GM12878 (cell line): ENCODE data around the gene DNPEP. TPM values are rescaled to one million over a fixed set of nuclear protein-coding genes. Genes with fewer than 3 reads are reported as not detected.

Source experiments
- ATAC-seq: fragments of 200-7000 bp; cut with Tn5 transposase; 3 replicates; pipeline ENCODE4 v1.9.1; 2020; ENCODE audit warnings: mild to moderate bottlenecking, moderate library complexity
- BruUV-seq: library from RNA; stranded (reverse); fragments of 400-500 nt; replicated peaks from 2 replicates; lab custom pipeline; 2021; lab: Mats Ljungman, UMichigan
- CTCF ChIA-PET: fragments of 300-600 bp; sonication (Branson Sonifier 250); formaldehyde crosslinking; extraction: SDS; loops from one replicate; lab custom pipeline; 2021; ENCODE audit warnings: inconsistent platforms; lab: Yijun Ruan, JAX
- POLR2A ChIA-PET: fragments of 350-600 bp; formaldehyde crosslinking; extraction: SDS; loops from one replicate; lab custom pipeline; 2021; ENCODE audit warnings: inconsistent platforms; lab: Charles Lee
- RAD21 ChIA-PET: fragments of 300-600 bp; sonication (Branson Sonifier 250); formaldehyde crosslinking; loops from one replicate; lab custom pipeline; 2023; ENCODE audit warnings: antibody characterized with exemption; ENCODE audit not compliant: unreplicated experiment; lab: Charles Lee
- SMC1A ChIA-PET: fragments of 300-600 bp; sonication (Branson Sonifier 250); formaldehyde crosslinking; loops from one replicate; lab custom pipeline; 2023; ENCODE audit not compliant: unreplicated experiment, uncharacterized antibody; lab: Charles Lee
- DNase-seq: peaks from one replicate; pipeline ENCODE4 v3.0.0-alpha.2; 2011; ENCODE audit warnings: low read depth, low spot score
- FAIRE-seq: peaks from 3 replicates; lab custom pipeline; 2011; peaks lifted over from hg19 to GRCh38; lab: Jason Lieb, UNC
- H2AFZ ChIP-seq: 2 replicates; pipeline ENCODE4 v1.6.0; 2011; ENCODE audit warnings: low read depth, low read length, control low read depth; ENCODE audit not compliant: control insufficient read depth
- H3K27ac ChIP-seq: 2 replicates; pipeline ENCODE4 v1.5.1; 2011; ENCODE audit warnings: control low read depth; ENCODE audit not compliant: control insufficient read depth, insufficient read depth
- H3K27me3 ChIP-seq, 2 experiments: replicated peaks in 1 of 2; 2 replicates each; pipeline versions ENCODE4 v1.6.0 to v1.6.1; 2011; ENCODE audit warnings: low read length in 1 of 2; ENCODE audit not compliant: control insufficient read depth in 2 of 2, insufficient read depth in 2 of 2
- H3K36me3 ChIP-seq, 2 experiments: 2 replicates each; pipeline ENCODE4 v1.5.1; 2011; ENCODE audit warnings: low read length in 1 of 2; ENCODE audit not compliant: control insufficient read depth in 2 of 2, insufficient read depth in 2 of 2
- H3K4me1 ChIP-seq: 2 replicates; pipeline ENCODE4 v1.6.1; 2011; ENCODE audit warnings: mild to moderate bottlenecking, low read length, moderate library complexity, mixed read lengths; ENCODE audit not compliant: control insufficient read depth, insufficient read depth
- H3K4me2 ChIP-seq: 2 replicates; pipeline ENCODE4 v1.6.0; 2011; ENCODE audit warnings: control low read depth; ENCODE audit not compliant: control insufficient read depth, insufficient read depth
- H3K4me3 ChIP-seq: fragments of 200-600 bp; sonication (generic); 2 replicates; pipeline ENCODE4 v1.5.1; 2016
- H3K79me2 ChIP-seq: 2 replicates; pipeline ENCODE4 v1.6.0; 2011; ENCODE audit warnings: low read length; ENCODE audit not compliant: control insufficient read depth, insufficient read depth
- H3K9ac ChIP-seq: 2 replicates; pipeline ENCODE4 v1.8.0; 2011; ENCODE audit warnings: low read length, control low read depth, mixed read lengths; ENCODE audit not compliant: control insufficient read depth, insufficient read depth
- H3K9me3 ChIP-seq: replicated peaks from 3 replicates; pipeline ENCODE4 v1.5.1; 2011; ENCODE audit warnings: mild to moderate bottlenecking, low read length; ENCODE audit not compliant: control insufficient read depth, insufficient read depth
- H4K20me1 ChIP-seq: 2 replicates; pipeline ENCODE4 v1.6.0; 2011; ENCODE audit not compliant: control insufficient read depth, insufficient read depth
- BACH1 ChIP-seq: fragments of 450-650 bp; IDR thresholded peaks from 2 replicates; pipeline ENCODE4 v1.6.1; 2017; ENCODE audit warnings: mild to moderate bottlenecking, borderline replicate concordance
- BCL3 ChIP-seq: IDR thresholded peaks from 2 replicates; pipeline ENCODE4 v1.6.1; 2011; ENCODE audit warnings: borderline replicate concordance, low read depth, mild to moderate bottlenecking, moderate library complexity, low read length; ENCODE audit not compliant: insufficient read depth, poor library complexity, severe bottlenecking
- CEBPB ChIP-seq, 2 experiments: fragments of 150-350 bp in 1 of 2; IDR thresholded peaks; 2 replicates each; pipeline ENCODE4 v1.6.1; 2012 to 2014; ENCODE audit warnings: low read depth in 2 of 2, low read length in 2 of 2, borderline replicate concordance in 1 of 2, inconsistent platforms in 1 of 2
- CHD1 ChIP-seq: IDR thresholded peaks from 2 replicates; pipeline ENCODE4 v1.6.1; 2012; ENCODE audit warnings: low read depth, low read length, improper control_type of control experiment
- HCFC1 ChIP-seq: fragments of 150-350 bp; IDR thresholded peaks from 2 replicates; pipeline ENCODE4 v1.6.1; 2014; ENCODE audit warnings: low read length
- MYC ChIP-seq: IDR thresholded peaks from 2 replicates; pipeline ENCODE4 v1.6.1; 2011; ENCODE audit warnings: mild to moderate bottlenecking, low read length, moderate library complexity, inconsistent platforms; ENCODE audit not compliant: insufficient read depth, insufficient replicate concordance, insufficient read length, severe bottlenecking
- NFYA ChIP-seq: IDR thresholded peaks from 2 replicates; pipeline ENCODE4 v1.6.1; 2011; ENCODE audit warnings: low read depth, mild to moderate bottlenecking, low read length, improper control_type of control experiment, borderline replicate concordance
- PAX5 ChIP-seq: IDR thresholded peaks from 2 replicates; pipeline ENCODE4 v1.6.1; 2011; ENCODE audit warnings: low read depth, low read length, borderline replicate concordance
- POLR2AphosphoS5 ChIP-seq: IDR thresholded peaks from 2 replicates; pipeline ENCODE4 v1.6.1; 2011; ENCODE audit warnings: mild to moderate bottlenecking, low read length, inconsistent platforms
- RCOR1 ChIP-seq: conservative IDR thresholded peaks from 2 replicates; pipeline ENCODE4 v1.6.1; 2012; ENCODE audit warnings: low read depth, low read length, improper control_type of control experiment
- RUNX3 ChIP-seq: IDR thresholded peaks from 2 replicates; pipeline ENCODE4 v1.6.1; 2012; ENCODE audit warnings: low read length, inconsistent platforms
- SIN3A ChIP-seq: IDR thresholded peaks from 2 replicates; pipeline ENCODE4 v1.6.1; 2012; ENCODE audit warnings: low read depth, low read length, improper control_type of control experiment
- SREBF2 ChIP-seq: IDR thresholded peaks from 2 replicates; pipeline ENCODE4 v1.6.1; 2012; ENCODE audit warnings: mild to moderate bottlenecking, low read length
- ZBTB33 ChIP-seq: fragments of 450-650 bp; IDR thresholded peaks from 2 replicates; pipeline ENCODE4 v1.6.1; 2017; ENCODE audit warnings: mild to moderate bottlenecking
- ZBTB4 ChIP-seq: fragments of 450-650 bp; formaldehyde crosslinking; IDR thresholded peaks from 2 replicates; pipeline ENCODE4 v1.4.0; 2022; ENCODE audit warnings: mild to moderate bottlenecking, moderate library complexity
- ZNF207 ChIP-seq: fragments of 450-650 bp; IDR thresholded peaks from 2 replicates; pipeline ENCODE4 v1.6.1; 2014; ENCODE audit warnings: antibody characterized with exemption, mild to moderate bottlenecking, borderline replicate concordance
- ZNF24 ChIP-seq: fragments of 450-650 bp; IDR thresholded peaks from 2 replicates; pipeline ENCODE4 v1.6.1; 2017; ENCODE audit warnings: antibody characterized with exemption, mild to moderate bottlenecking
- ZZZ3 ChIP-seq: IDR thresholded peaks from 2 replicates; pipeline ENCODE4 v1.6.1; 2011; ENCODE audit warnings: low read depth; ENCODE audit not compliant: control insufficient read depth, insufficient read length
- WGBS: methylation state at CpG from one replicate; pipeline ENCODE4 v1.1.6; 2016; ENCODE audit warnings: low lambda C conversion rate; ENCODE audit not compliant: insufficient replicate concordance, insufficient coverage; ENCODE audit errors: missing lambda C conversion rate; 5-methylcytosine and 5-hydroxymethylcytosine counted together
- in situ Hi-C: fragments of 300-500 bp; cut with MboI; formaldehyde crosslinking; loops from 9 replicates; pipeline ENCODE4 v1.14.3; 2018; ENCODE audit warnings: mixed read lengths
- intact Hi-C: fragments of 100-400 bp; cut with micrococcal nuclease; formaldehyde crosslinking; loops from one replicate; pipeline ENCODE4 v1.14.2; 2022; ENCODE audit not compliant: unreplicated experiment
- polyA plus RNA-seq, 11 experiments: library from polyadenylated mRNA; depleted of rRNA in 4 of 11; unstranded in 6 of 11; stranded (reverse) in 5 of 11; fragments of >200 nt; fragmentation: Nextera tagmentation in 4 of 11; fragmentation: Illumina TruSeq in 1 of 11; extraction: Ambion mirVana in 4 of 11; extraction: Trizol in 1 of 11; gene quantifications; 1 replicate in 1 of 11; 2 replicates in 10 of 11; pipeline versions ENCODE4 v1.2.1 to v1.2.3, GENCODE V29; 2011 to 2016; ENCODE audit warnings: inconsistent platforms in 2 of 11, missing spikeins in 2 of 11, low read depth in 1 of 11
- total RNA-seq, 4 experiments: library from RNA; depleted of rRNA in 3 of 4; stranded (reverse); fragments of >200 nt in 3 of 4; fragmentation: Illumina TruSeq in 1 of 4; extraction: Trizol in 1 of 4; gene quantifications; 2 replicates each; pipeline versions ENCODE4 v1.2.1 to v1.2.3, GENCODE V29; 2013 to 2021

The DNPEP gene
- total and polyA plus RNA-seq, 10 of the 15 experiments (the other 5 are each of a cell fraction or from before 2014, with no cell fraction given), result 33.1 to 82.0 (median 64.1) TPM

DNA sequence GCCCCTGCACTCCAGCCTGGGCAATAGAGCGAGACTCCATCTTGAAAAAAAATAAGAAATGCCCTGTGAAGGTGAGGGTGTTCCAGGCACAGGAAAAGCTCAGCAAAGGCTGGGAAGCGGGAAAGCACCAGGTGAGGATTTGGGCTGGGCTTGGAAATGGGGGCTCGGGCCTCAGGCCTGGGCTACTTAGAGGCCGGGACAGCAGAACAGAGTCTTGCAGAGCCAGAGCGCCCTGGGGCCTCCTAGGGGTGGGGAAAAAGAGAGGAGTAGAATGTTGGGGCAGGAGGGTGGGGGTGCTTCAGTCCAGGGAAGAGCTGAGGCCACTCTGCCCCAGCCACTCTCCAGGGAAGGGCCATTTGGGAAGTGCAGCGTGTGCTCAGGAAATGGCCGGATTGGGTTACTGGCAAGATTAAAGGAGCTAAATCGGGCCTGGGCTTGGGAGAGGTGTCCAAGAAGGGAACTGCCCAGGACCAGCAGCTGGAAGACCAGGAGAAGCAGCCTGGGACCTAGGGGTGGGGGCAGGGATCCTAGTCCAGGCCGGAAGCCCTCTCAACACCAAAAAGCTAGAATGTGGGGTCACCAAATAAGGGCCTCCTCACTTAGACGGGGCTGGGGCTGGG is 16.7 kb upstream of the DNPEP start:
- intact Hi-C loops, result loop anchor here (5.0 kb wide), 1 partner anchor 283 kb away; no protein-coding TSS in a partner anchor
- no peak overlapping the region for H2AFZ ChIP-seq
- no peaks in the 10 kb centered on the region for H3K9me3 ChIP-seq
- peaks cover 0 to 2% of the 10 kb centered on the region in 2 experiments; a peak in 2 of 4 replicates for H3K27me3 ChIP-seq
- H3K79me2 ChIP-seq, result no peaks in the 10 kb centered on the region
- no peak overlapping the region for H3K27ac ChIP-seq
- SMC1A ChIA-PET, result interaction anchor here (1.1 to 1.5 kb wide), 5 partner anchors 9 to 249 kb away, joined by 3 read pairs; partner anchors contain the start of genes CHPF, GMPPA and TMEM198
- no peaks in the 10 kb centered on the region for H3K36me3 ChIP-seq
- POLR2A ChIA-PET, result interaction anchor here (0.5 to 0.6 kb wide), 3 partner anchors 13 to 181 kb away, joined by 3 to 5 read pairs (median 3); no protein-coding TSS in a partner anchor
- H4K20me1 ChIP-seq, result no peaks in the 10 kb centered on the region
- FAIRE-seq (no peak), ATAC-seq (no peak), DNase-seq (no peak)
- 42% methylated on average over 9 of the region's 10 CpGs for WGBS
- CTCF ChIA-PET, result interaction anchor here (1.0 to 6.2 kb wide), 6 partner anchors 14 to 124 kb away, joined by 3 to 83 read pairs (median 6); partner anchors contain the start of gene DNPEP
- RAD21 ChIA-PET, result interaction anchor here (3.3 kb wide), 1 partner anchor 125 kb away, joined by 18 read pairs; no protein-coding TSS in a partner anchor
- H3K4me3 ChIP-seq, result no peak overlapping the region
- no peaks in the 10 kb centered on the region for H3K4me1 ChIP-seq
- no peak overlapping the region for H3K9ac ChIP-seq
- no TSS peak for BruUV-seq
- no peak overlapping the region for H3K4me2 ChIP-seq
- in situ Hi-C loops, result loop anchor here (5.0 kb wide), 1 partner anchor 128 kb away; no protein-coding TSS in a partner anchor
- TF ChIP-seq CHD1, result no peak
- no peak for TF ChIP-seq RUNX3
- TF ChIP-seq SREBF2, result no peak
- no peak for TF ChIP-seq ZBTB4 (CRISPR knock-in tag)
- no peak for TF ChIP-seq NFYA
- TF ChIP-seq POLR2AphosphoS5, result no peak
- TF ChIP-seq ZZZ3, result no peak
- no peak for TF ChIP-seq BCL3
- no peak for TF ChIP-seq ZNF24
- TF ChIP-seq SIN3A, result no peak
- no peak for TF ChIP-seq ZNF207
- no peak for TF ChIP-seq BACH1
- TF ChIP-seq HCFC1, result no peak
- no peak for TF ChIP-seq RCOR1
- TF ChIP-seq PAX5, result no peak
- TF ChIP-seq CEBPB (IDR thresholded peaks at IDR 0.05; ENCODE audit: borderline replicate concordance in 1 of 2, low read depth in 2 of 2, low read length in 2 of 2), result no peak
- no peak for TF ChIP-seq ZBTB33
- no peak for TF ChIP-seq MYC
